ENCODE results near the gene CHST14.

Gene CHST14

DNA sequence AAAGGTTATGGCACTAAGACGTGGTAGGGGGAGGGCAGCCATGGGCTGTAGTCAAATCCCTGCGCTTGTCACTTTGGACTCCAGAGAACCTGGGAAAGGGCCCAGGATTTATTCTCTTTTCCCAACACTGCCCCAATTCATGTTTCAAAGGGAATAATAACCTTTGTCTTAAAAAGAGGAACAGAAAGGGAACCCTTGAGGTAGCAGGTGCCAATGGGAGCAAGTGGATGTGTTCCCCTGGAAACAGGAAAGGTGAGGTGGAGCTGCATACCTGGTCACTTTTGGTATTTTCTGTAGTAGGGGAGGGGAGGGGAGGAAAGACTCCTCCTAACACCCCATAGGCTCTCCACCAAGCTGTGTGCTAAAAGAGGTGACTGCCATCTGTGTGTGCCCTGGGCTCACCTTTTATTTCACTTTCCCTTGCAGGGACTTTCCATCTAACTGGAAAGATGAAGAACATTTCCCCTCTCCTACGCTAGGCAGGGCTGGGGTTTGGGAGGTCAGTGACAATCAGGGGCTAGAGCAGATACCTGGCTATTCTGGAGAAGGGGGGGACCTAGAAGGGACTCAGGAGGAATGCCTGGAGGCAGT, 6.1 kb upstream of the CHST14 start:
- no peak for DNase-seq

DNA sequence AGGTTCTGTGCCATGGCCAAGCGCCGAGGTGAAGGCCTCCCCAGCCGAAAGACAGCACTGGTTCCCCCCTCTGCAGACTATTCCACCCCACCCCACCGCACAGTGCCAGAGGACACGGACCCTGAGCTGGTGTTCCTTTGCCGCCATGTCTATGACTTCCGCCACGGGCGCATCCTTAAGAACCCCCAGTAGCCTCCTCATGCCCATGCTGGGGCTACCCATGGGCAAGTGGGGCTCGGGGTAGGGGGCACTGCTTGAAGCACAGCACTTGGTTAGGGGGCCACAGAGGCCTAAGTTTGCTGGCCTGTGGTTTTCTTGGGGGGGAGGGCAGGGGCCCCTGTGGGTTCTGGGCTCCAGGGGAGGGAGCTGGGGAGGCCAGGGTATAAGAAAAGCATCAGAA, 4.8 kb upstream of the CHST14 start:
- DNase-seq, result no peak

DNA sequence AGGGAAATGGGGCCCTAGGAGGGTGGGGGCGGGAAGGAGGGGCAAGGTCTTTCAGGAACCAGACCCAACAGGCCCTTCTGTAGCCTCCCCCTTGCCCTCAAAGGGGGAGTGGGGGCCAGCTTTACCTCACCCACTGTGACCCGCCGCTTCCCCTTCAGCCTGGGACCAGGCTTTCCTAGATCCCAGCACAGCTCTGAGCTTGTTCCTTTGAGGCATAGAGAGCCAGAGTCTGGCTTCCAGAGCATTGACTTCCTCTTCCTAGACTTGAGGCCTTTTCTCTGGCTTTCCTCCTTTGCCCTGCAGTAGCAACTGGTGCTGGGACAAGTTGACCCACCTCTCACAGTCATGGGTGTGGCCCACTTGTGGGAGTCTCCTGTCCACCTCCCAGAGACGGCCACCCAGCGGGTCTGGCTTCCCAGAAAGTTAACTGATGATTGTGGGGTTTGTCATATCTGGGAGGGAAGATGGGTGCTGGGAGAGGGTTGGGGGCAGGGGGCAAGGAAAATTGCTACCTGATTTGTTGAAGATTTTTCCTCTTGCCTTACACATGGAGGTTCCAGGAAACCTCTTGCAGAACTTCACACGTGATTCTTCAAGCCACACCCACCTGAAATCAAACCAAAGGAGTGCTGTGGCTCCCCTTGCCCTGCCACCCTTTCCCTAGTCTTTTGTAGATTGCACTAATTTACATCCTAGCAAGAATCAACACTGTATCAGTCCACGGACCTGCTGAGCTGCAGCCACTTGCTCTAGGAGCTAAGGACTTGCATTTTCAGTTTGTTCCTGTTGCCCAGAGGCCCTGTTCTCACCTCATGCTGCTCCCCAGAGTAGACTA, 4.1 kb upstream of the CHST14 start:
- no peak for DNase-seq

DNA sequence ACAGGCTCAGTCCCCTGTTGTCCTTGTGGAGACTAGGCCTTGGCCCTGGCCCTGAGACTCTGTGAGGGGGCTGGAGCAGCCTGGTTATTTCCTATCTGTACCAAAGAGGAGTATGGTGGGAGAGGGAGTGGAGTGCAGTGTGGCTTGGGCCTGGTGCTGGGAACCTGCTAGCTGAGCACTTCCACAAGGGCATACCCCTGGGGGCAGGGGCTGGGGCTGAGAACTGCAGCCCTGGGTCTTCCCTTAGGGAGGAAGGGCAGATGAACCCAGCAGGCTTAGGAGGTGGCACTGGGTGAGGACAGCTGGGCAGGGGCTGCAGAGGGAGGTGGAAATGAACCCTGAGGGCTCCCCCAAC, 3.5 kb upstream of the CHST14 start:
- DNase-seq, result no peak

DNA sequence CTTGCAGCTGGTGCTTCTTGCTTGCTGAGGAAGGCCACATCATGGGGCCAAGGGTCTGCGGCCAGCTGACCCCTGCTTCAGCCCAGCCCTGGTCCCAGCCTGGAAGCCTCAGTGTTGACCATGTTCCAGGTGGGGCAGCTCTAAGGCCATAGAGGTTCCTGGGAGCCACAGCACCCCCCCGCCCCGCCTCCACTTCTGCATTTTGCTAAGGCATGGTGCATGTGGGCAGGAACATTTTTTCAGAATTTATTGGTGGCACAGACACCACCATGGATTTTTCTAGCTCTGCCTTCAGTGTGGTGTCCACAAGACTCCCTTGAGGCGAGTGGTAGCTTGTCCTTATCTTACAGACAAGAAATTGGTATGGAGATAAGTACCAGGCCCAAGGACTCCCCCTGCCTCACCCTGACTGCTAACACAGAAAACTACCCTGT, 1.9 kb upstream of the CHST14 start:
- DNase-seq, result no peak

DNA sequence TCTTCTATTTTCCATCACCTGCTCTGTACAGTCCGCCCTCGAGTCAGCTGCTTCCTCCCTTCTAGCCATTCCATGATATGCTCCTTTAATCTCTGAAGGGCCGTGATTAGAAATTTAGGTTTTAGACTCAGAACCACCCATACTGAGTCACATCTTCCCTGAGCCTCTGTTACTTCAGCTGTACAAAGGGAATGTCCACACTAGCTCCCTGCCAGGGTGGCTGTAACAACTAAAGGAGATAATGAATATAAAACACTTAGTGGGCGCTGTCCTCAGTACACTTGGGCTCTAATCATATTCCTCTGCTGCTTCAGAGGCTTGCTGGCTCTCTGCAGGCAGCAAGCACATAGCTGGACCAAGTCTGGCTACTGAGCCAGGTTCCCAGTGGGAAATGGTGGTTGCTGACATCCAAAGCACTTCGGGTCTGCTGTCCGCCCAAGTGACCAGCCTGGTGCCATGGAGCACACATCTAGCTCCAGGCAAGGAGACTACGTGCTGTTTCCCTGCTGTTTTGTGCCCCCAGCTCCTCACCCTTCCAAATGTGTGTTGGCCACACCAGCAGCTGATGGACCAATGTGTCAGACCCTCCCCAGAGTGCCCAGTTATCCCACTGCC, 901 bp upstream of the CHST14 start:
- no peak for DNase-seq

DNA sequence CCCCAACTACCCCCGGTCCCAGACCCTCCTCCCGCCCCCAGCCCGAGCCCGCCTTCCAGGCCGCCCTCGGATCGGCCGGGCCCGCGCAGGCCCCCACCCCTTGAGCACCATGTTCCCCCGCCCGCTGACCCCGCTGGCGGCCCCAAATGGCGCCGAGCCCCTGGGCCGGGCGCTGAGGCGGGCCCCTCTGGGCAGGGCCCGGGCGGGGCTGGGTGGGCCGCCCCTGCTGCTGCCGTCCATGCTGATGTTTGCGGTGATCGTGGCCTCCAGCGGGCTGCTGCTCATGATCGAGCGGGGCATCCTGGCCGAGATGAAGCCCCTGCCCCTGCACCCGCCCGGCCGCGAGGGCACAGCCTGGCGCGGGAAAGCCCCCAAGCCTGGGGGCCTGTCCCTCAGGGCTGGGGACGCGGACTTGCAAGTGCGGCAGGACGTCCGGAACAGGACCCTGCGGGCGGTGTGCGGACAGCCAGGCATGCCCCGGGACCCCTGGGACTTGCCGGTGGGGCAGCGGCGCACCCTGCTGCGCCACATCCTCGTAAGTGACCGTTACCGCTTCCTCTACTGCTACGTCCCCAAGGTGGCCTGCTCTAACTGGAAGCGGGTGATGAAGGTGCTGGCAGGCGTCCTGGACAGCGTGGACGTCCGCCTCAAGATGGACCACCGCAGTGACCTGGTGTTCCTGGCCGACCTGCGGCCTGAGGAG, 472 bp downstream of the CHST14 start:
- no peak for DNase-seq

DNA sequence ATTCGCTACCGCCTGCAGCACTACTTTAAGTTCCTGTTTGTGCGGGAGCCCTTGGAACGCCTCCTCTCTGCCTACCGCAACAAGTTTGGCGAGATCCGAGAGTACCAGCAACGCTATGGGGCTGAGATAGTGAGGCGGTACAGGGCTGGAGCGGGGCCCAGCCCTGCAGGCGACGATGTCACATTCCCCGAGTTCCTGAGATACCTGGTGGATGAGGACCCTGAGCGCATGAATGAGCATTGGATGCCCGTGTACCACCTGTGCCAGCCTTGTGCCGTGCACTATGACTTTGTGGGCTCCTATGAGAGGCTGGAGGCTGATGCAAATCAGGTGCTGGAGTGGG, 995 bp downstream of the CHST14 start:
- DNase-seq, result no peak

DNA sequence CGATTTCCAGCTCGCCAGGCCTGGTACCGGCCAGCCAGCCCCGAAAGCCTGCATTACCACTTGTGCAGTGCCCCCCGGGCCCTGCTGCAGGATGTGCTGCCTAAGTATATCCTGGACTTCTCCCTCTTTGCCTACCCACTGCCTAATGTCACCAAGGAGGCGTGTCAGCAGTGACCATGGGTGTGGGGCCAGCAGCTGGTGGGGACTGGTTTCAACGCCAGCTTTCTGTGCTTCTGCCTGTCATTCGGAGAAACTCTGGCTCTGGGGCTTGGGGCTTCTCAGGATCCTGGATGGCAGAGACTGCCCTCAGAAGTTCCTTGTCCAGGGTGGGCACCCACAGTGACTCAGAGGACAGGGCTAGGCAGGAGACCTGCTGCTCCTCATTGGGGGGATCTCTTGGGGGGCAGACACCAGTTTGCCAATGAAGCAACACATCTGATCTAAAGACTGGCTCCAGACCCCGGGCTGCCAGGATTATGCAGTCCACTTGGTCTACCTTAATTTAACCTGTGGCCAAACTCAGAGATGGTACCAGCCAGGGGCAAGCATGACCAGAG, 1.5 kb downstream of the CHST14 start:
- DNase-seq, result no peak

DNA sequence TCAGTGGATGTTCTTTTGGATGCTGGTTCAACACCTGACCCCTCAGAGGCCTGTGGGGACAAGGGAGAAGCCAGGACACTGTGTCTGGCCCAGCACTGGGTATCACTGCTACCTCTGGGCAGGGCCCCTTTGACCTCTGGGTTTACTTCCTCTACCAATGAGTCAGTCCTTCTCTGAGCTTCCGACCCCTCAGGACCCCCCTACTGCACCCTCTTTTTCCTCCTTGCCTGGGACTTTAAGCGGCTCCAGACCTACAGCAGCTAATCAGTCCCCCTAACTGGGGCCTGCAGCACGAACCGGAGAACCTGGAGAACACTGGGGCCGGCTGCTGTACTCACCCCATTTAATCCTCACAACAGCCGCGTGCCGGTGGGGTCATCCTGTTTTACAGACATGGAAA, 3.8 kb downstream of the CHST14 start:
- no peak for DNase-seq

DNA sequence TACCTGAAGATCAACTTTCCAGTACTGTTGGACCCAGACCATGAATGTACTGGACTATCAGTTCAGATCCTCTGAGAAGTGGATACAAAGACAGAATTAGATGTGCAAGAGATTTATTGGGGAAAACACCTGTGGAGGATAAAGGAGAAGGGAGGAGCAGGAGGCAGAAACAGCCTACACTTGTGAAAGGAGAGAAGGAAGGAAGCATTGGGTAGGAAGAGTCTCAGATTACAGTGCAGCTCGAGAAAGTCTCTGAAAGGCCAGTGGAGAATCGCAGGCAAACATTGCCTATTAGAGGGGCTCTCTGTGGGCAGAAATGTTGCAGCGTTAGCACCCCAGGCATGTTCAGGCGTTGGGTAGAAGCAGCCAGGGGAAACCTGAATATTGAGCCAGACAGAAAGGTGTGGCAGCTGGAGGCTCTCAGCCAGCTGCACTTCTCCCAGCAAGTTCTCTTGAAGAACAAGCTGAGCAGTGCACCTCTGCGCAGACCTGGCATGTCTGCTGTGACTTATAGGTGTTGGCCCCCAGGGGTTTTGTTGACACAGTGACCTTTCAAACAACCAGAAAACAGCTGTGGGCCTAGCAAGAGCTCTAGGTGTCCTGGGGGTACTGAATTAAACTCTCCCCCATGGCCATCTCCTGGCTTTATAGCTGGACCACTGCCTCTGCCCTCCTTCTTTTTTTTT, 7.0 kb downstream of the CHST14 start:
- no peak for DNase-seq

DNA sequence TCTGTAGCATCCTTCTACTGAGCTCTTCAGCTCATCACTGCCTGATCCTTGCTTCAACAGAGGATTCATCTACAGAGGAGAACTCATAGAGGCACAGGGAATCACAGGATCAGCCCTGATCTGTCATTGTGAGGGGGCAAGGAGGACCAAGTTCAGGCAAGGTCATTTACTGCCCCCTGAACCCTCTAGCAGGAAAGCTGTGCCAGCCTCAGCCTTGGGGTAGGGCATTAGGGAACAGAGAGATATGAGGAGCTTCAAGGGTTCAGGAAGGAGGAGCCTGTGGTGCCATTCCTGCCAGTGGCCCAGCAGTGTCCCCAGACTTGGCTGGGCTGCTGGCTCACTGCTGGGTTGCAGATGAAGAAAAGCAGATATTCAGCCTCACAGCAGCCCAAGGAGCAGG, 8.2 kb downstream of the CHST14 start:
- no peak for DNase-seq

DNA sequence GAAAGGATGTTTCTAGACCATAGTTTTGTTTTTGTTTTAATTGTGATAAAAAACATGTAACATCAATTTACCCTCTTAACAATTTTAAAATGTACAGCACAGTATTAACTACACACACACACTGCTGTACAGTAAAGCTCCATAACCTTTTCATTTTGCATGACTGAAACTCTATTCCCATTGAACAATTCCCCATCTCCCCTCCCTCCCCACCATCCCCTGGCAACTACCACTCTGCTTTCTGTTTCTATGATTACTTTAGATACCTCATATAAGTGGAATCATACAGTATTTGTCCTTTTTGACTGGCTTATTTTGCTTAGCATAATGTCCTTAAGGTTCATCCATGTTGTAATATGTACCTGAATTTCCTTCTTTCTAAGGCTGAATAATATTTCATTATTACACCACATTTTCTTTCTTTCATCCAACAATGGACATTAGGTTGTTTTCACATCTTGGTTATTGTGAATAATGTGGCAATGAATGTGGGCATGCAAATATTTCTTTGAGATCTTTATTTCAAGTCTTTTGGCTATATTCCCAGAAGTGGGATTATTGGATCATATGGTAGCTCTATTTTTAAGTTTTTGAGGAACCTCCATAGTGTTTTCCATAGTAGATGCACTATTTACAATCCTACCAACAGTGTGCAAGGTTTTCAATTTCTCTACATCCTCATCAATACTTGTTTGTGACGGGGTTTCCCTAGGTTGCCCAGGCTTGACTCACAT, 10.7 kb downstream of the CHST14 start:
- peak; percentile 64 for DNase-seq

DNA sequence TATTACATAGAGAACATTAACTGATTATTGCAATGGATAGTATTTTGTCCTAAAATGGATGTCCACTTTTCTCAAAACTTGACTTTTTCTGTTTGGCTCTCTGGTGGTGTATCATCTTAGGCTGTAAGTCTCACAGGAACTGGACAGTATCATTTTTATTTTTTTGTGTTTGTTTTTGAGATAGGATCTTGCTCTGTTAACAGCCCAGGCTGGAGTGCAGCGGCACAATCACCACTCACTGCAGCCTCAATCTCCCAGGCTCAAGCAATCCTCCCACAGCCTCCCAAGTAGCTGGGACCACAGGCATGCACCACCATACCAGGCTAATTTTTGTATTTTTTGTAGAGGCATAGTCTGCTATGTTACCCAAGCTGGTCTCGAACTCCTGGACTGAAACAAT, 13.1 kb downstream of the CHST14 start:
- no peak for DNase-seq

DNA sequence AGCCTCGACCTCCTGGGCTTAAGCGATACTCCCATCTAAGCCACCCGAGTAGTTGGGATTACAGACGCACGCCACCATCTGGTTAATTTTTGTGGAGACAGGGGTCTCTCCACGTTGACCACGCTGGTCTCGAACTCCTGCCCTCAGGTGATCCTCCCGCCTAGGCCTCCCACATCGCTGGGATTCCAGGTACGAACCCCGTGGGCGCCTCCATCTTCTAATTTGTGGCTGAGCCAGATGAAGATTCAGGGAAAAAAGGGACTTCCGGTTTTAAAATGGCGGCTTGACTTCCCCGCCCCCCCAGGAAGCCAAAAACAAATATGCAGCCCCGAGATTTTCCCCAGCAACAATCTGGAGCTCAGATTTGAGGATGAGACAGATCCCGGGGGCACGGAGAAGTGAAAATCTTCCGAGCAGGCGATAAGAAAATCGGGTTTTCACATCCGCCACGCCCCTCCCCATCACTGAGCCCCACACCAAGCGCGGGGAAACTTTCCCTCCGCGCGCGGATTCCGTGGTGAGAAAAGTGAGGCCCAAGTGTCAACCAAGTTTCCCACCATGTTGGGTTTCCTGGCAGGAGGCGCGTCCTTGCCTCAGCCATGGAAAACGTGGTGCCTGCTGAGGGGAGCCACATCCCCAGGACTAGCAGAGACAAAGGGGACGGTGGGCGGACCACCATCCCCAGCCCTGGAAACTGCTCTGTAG, 15.4 kb downstream of the CHST14 start:
- no peak for DNase-seq

DNA sequence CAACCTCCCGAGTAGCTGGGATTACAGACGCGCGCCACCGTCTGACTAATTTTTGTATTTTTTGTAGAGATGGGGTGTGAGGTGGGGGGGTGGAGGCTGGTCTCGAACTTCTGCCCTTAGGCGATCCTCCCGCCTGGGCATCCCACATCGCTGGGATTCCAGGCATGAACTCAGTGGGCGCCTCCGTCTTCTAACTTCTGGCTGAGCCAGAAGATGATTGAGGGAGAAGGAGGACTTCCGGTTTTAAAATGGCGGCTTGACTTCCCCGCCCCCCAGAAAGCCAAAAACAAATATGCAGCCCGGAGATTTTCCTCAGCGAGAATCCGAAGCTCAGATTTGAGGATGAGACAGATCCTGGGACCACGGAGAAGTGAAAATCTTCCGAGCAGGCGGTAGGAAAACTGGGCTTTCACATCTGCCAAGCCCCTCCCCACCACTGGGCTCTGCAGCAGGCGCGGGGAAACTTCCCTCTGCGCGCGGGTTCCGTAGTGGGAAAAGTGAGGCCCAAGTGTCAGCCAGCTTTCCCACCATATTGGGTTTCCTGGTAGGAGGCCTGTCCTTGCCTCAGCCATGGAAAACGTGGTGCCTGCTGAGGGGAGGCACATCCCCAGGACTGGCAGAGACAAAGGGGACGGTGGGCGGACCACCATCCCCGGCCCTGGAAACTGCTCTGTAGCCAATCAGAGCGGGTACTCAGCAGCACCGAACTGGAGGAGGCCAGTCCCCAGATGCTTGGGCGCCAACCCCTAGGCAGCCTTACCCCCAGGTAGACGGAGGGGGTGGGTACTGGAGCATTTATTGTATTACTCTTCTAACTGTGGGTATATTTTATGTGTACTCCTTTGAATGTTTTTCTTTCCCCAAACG, 17.3 kb downstream of the CHST14 start:
- no peak for DNase-seq

DNA sequence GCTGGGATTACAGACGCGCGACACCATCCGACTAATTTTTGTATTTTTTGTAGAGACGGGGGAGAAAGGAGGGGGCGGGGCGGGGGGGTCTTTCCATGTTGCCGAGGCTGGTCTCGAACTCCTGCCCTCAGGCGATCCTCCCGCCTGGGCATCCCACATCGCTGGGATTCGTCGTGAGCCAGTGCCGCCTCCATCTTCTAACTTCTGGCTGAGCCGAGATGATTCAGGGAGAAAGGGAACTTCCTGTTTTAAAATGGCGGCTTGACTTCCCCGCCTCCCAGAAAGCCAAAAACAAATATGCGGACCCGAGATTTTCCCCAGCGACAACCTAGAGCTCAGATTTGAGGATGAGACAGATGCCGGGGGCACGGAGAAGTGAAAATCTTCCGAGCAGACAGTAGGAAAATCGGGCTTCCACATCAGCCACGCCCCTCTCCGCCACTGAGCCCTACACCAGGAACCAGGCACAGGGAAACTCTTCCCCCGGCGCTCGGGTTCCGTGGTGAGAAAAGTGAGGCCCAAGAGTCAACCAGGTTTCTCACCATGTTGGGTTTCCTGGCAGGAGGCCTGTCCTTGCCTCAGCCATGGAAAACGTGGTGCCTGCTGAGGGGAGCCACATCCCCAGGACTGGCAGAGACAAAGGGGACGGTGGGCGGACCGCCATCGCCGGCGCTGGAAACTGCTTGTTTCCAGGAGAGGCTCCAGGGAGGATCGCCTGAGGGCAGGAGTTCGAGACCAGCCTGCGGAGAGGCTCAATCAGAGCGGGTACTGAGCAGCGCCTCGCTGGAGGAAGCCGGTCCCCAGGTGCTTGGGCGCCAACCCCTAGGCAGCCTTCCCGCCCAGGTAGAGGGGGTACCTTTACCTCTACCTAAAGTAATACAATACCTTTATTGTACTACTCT, 18.7 kb downstream of the CHST14 start:
- DNase-seq, result no peak

DNA sequence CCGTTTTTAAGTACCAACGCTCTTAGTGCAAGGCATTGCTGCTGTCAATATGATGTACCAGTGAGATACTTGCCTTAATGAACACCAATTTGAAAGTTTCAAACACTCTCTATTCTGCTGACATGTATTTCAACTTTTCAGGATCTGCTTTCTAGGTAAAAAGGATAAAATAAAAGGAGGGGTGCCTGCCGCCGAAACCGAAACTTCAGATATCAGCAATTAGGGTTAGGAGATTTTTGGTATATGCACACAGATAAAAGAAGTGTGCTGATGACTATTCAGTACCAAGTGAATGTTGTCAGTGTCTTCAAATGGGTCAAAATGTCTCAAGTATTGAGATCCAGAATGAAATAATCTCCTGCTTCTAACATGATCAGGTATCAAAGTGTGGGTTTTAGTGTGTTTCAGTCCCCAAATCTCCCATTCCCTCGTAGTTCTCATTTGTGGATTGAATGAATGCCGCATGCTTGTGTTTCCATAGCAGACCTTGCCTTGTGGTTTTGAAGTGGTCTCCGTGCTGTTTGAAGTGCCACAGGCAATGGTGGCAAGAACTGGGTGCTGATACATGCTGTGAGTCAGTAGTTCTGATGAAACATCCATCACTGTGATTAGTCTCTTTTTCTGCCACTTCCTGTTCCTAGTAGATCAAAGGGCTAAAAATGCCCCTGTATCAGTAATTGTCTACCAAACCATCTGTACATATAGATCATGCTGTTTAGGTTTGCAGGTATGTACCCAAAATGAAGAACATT, 22.5 kb downstream of the CHST14 start:
- no peak for DNase-seq

DNA sequence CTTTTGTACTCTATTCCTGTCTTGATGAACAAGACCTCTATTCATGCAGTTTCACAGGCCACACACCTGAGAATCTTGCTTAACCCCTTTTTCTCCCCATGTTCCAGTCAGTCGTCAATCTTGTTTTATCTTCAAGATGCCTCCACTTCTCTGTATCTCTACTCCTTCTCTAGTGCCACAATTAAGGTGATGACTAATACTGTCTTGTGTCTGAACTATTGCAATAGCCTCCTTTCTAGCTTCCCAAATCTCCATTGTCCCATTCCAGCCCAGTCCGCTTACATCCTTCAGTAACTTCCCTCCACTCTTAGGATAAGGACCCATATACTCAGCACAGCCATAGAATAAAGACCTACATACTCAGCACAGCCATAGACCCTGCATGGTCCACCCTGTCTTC, 24.7 kb downstream of the CHST14 start:
- DNase-seq, result no peak

Measured in NCI-H1048 (cell line).